CD4-positive, alpha-beta T cell treated with Interleukin-12 subunit alpha and Interleukin-12 subunit beta, for 1 hour (primary cell): ENCODE results near the gene SCGN.

Experiments
- DNase-seq: peaks from one replicate; pipeline ENCODE4 v3.0.0-alpha.2; 2020

SCGN gene, protein sequence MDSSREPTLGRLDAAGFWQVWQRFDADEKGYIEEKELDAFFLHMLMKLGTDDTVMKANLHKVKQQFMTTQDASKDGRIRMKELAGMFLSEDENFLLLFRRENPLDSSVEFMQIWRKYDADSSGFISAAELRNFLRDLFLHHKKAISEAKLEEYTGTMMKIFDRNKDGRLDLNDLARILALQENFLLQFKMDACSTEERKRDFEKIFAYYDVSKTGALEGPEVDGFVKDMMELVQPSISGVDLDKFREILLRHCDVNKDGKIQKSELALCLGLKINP

DNA sequence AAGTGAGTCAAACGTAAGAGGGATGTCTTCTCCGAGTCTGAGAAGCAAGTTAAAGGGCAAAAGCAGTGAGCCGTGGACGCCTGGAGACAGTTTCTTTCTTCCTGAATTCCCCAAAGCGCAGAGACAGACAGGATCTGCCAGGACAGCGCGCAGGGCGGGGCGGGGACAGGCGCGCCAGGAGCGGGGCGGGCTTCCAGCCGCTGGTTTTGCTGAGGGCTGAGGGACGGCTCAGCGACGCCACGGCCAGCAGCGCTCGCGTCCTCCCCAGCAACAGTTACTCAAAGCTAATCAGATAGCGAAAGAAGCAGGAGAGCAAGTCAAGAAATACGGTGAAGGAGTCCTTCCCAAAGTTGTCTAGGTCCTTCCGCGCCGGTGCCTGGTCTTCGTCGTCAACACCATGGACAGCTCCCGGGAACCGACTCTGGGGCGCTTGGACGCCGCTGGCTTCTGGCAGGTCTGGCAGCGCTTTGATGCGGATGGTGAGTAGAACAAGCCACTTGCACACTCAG, at the start of gene SCGN:
Gene SCGN, plus strand, starts transcription at position 209 of the 509 bp plus-strand sequence. Its CDS starts 189 bp downstream, at position 398.
- DNase-seq = no peak

DNA sequence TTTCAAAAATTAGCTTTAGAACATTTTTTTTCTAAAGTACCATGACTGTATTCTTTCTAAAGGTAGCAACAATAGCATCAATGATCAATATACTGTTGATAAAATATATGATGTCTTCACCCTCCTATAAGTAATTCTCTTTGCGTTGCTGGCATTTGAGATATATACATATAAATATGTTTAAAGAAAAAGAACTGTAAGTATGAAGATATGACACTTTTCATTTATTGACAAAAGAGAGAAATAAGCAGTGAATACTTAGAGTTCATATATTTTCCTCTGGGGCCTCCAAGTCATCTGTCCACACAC, 49.4 kb upstream of the SCGN start:
- no peak for DNase-seq

DNA sequence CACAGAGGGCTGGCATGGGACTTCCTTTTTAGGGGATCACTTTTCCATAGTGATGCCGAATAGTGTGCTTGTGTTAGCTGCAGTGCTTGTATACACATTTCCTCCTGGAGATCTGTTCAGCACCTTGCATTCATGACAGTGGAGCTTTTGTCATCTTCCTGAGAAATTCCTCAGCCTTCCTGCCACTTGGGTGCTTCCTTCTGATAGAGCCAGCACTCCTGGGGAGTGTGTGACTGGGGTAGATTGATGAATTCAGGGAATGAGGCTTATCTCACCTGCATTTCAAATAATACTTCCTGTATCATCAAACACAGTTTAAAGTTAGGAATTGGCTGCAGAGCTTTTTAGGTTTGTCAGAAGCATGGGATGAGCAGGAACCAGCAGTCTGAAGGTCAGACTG, 48.8 kb upstream of the SCGN start:
- no peak for DNase-seq

DNA sequence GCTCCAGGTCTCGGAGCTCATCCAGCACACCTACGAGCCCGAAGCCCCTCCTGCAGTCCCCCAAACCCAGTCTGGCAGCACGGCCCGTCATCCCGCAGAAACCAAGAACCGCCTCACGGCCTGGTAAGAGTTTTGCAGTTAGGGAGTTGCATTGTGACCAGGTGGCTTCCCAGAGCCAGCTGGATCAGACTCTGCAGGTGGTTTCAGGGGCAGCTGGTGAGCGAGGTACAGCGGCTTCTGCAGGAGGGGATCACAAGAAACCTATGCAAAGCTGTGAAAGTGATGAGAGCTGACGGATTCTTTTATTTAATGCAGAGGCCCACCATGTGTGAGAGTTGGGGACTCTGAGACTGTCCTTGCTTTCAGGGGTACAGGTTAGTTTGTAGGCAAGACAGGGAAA, 45.9 kb upstream of the SCGN start:
- DNase-seq = no peak

DNA sequence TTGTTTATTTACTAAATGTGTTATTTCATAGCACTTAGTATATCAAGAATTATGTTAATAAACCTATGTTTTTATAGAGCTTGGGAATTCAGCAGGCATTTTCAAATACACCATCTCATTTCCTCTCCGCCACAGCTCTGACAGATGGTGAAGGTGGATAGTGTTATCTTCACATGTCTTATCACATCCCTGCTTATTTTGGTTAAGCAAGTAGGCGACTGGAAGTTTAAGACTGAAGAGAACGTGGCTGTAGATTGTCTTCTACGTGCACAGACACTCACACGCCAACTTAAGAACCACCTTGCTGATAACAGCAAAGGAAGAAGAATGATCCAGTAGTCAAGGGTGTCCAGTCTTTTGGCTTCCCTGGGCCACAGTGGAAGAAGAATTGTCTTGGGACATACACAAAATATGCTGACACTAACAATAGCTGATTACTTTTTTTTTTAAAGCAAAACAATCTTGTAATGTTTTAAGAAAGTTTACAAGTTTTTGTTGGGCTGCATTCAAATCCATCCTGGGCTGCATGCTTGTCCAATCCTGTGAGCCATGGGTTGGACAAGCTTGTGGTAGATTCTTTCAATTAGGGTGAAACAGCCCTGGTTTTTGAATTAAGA, 43.3 kb upstream of the SCGN start:
- DNase-seq = no peak

DNA sequence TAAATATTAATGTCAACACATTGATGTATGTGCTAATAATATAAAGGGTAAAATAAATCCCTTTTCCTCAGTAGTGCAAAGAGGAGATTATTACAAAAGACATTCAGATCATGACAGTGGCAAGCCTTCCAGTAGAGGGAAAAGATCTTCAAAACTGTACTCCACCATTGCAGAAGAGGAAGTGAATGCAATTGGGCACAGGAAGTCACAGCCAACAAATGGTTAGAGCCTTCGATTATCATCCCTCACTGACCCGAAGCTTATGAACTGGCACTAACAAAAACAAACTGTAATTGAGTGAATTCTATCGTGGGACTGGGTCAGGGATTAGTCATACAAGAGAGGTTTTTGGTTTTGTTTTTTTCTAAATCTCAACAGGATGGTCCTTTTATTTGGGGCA, 39.3 kb upstream of the SCGN start:
- no peak for DNase-seq

DNA sequence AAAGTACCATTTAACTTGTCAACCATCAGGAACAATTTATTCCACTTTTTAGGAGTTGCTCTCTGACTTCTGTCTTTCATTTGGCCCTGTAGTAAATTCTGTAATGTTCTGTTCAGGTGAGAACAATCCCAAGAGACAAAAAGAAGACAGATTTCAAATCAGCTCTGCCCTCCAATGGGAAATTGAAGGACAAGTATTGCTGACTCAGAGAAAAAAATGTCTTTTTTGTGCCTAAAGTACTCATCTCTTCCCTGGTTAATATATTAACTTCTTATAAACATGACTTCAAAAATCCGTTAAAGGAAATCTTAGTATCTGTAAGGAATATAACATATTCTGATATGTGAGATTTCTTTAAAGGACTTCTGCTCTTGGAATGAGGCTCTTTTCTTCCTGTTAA, 38.6 kb upstream of the SCGN start:
- no peak for DNase-seq

DNA sequence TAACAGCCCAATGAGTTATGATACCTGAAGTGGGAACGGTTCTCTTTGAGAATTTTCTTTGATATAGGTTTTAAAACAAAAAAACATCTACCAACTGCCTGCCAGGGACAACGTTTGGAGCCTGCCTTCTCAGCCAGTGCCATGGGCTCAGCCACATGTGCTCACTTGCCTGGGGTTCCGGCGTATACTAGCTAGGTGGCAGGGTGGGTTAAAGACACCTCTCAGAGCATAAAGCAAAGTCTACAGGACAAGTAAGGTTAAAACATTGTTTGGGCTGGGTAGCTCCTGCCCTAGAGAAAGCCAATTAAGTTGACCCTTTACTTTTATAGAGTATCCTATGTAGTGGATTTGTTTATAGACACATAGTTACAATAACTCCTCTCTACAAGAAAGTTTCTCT, 38.0 kb upstream of the SCGN start:
- DNase-seq = no peak

DNA sequence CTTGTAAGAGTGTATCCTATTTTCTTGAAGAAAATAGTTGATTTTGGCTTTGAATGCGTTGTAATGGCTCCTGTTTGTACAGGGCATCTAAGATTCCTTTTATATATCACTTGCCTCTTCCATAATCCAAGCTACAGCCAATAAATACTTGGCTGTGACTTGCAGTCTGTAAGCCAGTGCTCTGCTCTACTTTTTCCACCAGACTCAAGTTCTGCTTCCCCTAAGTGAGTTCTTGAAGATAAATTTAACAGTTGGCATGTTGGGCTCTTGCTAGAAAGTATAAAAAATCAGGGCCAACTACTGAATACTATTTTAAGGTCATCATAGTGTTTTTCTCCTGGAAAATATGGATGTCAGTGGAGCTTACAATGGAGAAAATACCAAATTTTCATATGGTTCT, 36.5 kb upstream of the SCGN start:
- DNase-seq = no peak

DNA sequence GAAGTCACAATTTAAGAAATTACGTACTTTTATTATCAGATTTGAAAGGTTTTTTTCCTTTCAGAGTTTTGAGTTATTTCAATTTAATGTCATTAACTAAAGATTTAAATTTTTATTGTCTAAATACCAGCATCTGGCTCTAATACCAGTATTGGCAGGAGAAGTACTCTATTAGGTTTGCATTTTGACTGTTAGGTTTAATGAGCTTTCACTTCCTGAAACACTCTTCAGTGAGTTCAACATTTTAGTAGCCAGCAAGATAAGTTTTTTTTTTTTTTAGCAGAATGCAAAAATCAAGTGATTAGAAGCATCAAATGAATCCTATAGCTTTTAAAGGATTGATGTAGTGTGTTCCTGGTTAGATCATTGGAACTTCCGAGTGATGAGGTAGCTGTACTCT, 34.0 kb upstream of the SCGN start:
- DNase-seq = no peak

DNA sequence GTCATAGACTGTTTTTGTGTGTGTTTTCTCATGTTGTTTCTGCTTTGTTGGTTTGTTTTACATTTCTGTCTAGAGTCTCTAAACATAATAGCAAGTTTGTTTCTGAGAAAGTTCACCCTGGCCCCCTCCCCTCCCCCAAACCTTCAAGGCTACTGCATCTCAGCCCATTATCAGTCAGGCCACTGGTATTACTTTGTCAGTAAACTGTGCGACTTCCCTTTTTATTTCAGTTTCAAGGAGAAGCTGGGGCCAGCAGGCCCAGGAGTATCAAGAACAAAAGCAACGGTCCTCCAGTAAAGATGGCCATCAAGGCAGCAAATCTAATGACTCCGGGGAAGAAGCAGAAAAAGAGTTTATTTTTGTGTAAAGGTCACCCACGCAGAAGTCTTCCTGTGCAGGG, 32.8 kb upstream of the SCGN start:
- no peak for DNase-seq

DNA sequence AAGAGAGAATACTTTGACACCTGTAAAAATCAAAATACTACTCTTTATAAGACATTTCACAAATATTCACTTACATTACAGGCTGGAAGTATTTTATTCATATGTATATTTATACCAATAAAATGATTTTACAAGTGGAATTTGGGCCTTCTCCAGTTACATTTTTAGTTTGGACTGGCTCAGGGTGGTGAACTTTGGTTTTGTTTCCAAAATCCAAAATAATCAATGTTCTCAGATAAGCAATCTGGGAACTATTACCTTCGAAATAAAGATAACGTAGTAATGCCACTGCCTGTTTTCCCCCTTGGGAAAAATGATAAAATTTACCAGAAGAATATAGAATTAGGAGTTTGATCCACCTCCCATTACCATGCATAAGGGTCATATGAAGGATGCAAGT, 31.6 kb upstream of the SCGN start:
- DNase-seq = no peak

DNA sequence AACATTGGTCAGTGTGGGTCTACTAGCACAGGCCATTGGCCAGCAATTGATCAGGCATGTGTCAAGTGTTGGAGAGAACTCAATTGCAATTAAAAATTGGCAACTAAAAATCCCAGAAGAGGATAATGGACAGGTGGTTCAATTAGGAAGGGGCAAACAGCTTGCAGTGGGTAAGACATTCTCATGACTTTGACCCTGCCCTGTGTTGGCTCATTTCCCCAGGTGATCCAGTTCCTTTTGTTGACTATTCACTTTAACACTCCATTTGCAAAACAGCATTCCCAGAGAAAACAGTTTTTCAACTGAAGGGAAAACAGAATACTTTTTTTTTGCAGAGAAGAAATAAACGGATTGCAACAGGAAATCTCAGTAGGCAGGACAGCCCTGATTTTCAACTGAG, 28.9 kb upstream of the SCGN start:
- no peak for DNase-seq

DNA sequence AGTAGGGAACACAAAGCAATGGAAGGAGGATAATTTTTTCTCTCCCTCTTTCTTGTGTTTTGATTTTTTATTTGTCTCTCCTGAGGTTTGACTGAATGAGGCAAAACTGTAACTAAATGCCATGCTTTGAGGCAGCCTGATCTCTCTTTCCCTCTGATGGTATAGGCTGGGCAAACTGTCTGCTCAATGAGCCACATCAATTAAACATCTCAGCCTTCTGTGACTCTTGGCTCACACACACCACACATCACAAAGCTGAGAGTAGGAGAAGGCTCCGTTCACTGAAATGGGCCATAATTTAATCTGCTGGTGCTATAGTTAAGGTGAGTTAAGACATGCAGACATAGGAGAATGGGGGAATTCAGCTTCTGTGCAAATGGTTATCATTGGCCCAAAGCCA, 28.1 kb upstream of the SCGN start:
- DNase-seq = no peak

DNA sequence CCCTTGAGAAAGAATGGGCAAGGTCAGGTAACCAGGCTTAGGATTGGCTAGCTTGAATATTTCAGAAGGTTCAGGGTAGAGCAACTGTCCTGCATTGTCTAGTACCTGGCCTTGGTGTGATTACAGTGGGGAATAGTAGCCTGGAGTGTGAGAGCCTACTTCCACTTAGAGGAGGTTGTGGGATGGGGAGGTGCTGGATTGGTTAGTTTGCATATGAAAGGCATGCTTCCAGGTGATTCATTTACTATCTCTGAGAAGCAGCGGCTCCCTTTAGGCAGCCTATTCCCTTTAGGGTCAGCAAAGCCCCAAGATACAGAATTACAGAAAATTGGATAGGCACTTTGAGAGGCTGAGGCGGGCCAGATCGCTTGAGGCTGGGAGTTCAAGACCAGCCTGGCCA, 25.0 kb upstream of the SCGN start:
- no peak for DNase-seq

DNA sequence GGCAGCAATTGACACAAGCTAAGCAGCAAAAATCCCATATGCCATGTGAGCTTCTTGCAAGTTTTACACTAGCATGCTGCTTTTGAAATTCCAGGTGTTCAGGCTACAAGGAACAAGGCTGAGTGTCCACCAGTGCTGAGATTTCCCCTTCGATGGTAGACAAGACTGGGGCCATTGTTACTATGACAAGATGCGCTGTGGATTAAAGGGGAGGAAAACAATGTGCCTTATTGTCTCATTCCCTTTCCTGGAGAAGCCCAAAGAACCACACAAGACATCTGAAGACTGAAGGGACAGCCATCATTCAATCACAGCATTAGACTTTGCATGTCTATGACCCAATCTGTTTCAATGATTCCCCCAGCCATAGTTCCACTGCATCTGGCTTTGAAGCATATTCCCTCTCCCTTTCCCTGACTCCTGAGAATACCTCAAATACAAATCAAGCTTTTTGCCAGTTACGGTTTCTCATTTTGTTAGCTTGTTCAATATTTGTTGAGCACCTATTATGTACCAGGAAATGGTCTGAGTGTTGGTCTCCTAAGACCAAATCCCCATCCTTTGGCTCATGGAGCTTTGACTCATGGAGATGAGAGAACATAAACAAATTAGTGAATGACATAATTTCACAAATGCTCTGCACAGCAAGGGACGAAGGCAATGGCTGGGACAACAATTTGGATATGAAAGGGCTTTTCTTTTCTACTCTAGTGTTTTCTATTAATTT, 23.4 kb upstream of the SCGN start:
- DNase-seq = no peak

DNA sequence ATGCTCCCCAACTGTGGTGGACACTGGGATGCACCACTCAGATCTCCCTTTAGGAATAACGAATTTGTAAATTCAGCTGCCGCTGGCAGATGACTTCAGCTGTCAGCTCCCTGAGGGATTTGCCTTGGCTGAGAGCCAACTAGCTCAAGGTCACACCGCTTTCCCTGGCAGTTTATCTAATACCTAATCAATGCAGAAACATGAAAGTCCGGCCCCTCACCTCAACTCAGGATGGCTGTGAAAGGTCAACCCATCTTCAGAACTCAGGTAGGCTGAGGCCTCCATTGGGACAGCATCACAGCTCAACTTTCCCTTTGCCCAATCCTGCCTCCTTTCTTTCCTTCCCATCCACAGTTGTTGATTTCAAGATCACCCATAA, 22.8 kb upstream of the SCGN start:
- DNase-seq = no peak

DNA sequence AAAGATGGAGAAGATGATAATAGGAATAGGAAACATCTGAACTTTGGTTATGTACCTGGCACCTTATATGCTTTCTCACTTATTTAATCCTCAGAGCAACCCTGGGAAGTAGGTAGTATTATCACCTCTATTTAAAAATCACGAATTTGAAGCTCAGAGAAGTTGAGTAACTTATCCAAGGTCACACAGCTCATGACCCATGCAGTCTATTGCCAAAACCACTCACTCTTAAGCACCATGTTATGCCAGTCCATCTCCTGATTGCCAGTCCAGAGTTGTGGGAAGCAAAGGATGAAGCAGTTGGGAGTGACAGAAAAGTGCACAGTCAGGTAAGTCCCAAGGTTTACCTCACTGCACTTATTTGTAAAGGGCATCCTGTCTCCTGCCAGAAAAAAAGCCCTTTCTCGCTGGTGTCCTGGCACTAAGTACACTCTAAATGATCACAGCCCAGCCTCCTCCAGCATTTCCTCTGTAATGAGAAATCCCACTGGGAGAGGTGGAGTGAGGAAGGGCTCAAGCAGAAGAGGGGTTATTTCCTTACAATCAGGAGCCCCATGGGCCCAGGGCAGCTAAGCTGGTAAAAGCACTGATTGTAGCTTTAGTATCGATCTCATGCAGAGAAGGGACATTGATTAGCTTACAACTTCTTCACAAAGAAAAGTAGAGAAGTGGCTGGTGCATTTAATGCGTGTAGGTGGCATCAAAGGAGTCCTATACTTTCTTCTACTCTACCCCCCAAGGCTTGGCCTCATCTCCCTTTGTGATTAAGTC, 21.3 kb upstream of the SCGN start:
- no peak for DNase-seq

DNA sequence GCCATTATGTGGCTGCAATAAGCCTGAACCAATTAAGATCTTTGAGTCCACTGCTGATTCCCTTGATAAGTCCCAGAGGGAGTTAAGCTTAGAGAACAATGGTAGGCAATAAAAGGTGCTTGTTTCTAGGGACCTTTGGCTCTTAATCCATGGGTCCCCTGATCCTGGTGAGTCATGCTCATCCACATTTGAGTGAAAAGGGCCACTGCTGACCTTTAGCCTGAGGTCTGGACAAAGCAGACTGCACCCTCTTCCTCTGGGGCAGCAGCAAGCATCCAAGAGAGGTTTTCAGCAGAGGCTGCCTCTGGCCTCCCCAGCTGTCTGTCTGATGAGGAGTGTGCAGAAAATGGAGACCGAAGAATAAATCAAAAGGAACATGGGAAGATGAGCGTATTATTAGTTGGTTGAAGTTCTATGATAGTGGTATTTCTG, 16.1 kb upstream of the SCGN start:
- DNase-seq = no peak

DNA sequence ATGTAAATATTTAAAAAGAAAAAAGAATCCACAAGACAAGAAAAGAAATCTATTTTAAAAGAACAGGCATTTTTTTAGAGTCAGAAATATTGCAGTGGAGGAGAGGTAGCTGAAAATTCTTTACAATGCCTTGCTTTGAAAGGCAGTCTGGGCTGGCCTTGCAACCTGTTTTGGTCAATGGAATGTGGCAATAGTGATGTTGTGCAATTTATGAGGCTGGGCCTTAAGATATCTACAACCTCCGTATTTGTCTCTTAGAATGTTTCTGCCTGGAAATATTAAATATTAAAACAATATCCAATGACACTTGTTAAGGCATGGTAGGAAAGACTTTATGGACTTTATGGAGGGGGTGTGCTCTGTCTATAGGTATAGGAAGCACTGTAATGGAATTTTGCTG, 14.8 kb upstream of the SCGN start:
- no peak for DNase-seq

DNA sequence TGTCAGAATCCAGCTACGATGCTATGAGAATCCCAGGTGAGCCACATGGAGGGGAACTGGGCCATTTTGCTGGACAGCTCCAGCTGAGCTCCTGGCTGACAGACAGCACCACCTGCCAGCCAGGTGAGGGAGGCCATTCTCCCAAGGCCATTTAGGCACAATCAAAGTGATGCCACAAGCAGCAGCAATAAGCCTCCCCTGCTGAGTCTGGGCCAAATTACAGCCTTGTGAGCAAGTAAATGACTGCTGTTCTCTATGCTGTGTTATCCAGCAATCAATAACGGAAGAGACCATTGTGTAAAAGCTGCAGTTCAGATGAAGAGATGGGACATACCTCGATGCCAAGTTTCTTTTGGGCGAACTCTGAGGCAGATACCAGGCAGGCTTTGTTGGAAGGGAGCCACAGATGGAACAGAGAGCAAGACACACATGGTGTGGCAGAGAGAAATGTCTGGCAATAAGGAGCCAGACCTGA, 14.0 kb upstream of the SCGN start:
- DNase-seq = no peak

DNA sequence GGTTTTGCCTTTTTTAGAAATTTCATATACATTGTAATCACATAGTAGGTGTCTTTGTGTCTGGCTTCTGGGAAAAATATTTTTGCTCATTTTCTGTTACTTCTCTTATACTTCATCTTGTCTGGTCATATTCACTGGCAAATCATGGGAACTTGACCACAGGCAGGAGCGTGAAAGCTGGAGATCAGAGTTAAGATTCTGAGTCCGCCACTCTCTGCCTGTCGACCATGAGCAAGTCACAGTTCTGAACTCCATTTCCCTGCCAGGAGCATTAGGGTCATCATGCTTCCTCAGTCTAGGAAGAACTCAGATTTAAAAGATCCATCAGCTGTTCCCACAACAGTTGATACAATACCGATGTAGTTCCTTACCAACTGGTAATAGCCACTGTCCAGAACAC, 12.4 kb upstream of the SCGN start:
- no peak for DNase-seq

DNA sequence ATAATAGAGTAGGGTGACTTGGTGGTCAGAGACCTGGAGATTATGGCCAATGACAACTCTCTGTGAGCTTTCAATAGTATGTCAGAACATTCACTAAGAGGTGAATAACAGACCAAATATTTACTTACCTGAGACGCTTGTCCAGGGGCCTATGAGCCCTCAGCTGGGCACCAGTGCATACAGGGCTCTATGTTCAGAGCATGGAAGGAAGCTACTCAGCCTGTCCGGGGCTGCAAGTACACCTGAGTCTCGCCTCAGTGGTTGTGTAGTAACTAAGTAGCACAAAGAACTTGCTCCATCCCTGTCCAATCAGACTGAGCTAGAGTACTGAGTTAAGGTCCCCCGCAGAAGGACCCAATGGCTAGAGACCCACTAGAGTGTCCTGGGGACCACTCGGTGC, 11.6 kb upstream of the SCGN start:
- no peak for DNase-seq

DNA sequence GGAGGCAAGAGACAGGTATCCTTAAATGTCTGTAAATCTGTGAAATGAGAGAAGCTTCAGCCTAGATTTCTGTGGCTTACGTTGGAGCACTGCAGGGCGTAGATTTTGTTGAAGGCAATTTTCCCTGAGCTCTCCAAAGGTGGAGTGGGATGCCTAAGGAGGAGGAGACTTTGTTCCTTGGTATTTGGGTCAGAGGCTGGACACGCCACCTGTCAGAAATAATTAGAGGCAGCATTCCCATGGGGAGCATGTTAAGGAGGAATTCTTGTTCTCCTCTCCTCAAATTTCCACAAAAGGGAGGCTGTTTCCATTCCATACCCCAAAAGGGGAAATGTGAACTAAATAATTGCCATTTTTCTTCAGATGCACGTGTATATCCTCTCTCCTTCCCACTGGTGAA, 11.1 kb upstream of the SCGN start:
- DNase-seq = no peak
